ENCODE results near the gene CMTM8.

Gene CMTM8

DNA sequence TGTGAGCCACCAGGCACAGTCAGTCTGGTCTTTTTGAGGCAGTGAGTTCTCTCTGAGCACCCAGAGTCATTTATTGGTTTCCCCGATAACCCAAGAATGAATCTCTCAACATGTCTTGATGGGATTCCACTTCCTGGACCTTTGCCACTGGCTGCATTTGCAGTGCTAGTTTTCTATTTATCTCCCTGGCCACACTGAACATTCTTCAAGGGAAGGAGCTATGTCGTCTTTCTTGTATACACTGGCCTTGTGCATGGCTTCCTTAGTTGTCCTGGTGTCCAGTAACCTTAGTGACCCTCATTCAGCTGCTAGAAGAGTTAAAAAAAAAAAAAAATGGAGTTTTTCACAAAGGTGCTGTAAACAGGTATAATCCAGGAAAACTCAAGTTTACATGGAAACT, 88.3 kb downstream of the CMTM8 start:
- FAIRE-seq (no peak), DNase-seq (ENCODE audit: insufficient read length, low spot score) (no peak)

DNA sequence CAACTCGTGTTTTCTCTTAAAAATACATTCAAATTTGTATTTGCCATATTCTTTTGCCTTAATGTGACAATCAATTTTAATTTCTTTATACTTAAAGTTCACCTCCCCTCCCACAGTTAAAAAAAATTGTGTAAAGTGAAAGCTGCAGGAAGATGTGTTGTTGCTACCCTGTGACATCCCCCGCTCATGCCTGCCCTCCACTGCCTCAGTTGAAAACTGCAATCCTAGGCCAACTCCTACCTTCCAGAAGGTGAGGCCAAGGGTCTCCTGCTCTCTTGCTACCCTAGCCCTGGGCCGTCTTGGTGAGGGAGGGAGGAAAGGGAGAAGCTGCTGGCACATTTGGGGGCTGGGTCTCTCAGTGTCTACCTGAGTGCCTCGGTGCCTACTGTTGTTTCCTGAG, 96.2 kb downstream of the CMTM8 start:
- TF ChIP-seq POLR2A (IDR thresholded peaks at IDR 0.05; ENCODE audit: low read depth, low read length) = no peak
- TF ChIP-seq POLR2AphosphoS5 (IDR thresholded peaks at IDR 0.05; ENCODE audit: low read depth, low read length) = no peak
- TF ChIP-seq TAF1 (IDR thresholded peaks at IDR 0.05; ENCODE audit: low read depth, low read length) = no peak
- no peak for TF ChIP-seq PAX5 (IDR thresholded peaks at IDR 0.05; ENCODE audit: insufficient read depth, low read length, severe bottlenecking)
- TF ChIP-seq SPI1 (IDR thresholded peaks at IDR 0.05; ENCODE audit: low read depth, low read length) = no peak
- no peak for TF ChIP-seq POU2F2 (IDR thresholded peaks at IDR 0.05; ENCODE audit: low read depth, low read length)
- DNase-seq (ENCODE audit: insufficient read length, low spot score) = no peak

More for the DNA sequence above, 88.3 kb downstream of the CMTM8 start:
- TF ChIP-seq PAX5 (IDR thresholded peaks at IDR 0.05; ENCODE audit: insufficient read depth, low read length, severe bottlenecking) = no peak
- TF ChIP-seq POU2F2 (IDR thresholded peaks at IDR 0.05; ENCODE audit: low read depth, low read length) = no peak
- TF ChIP-seq SPI1 (IDR thresholded peaks at IDR 0.05; ENCODE audit: low read depth, low read length) = no peak
- TF ChIP-seq POLR2AphosphoS5 (IDR thresholded peaks at IDR 0.05; ENCODE audit: low read depth, low read length) = no peak
- TF ChIP-seq POLR2A (IDR thresholded peaks at IDR 0.05; ENCODE audit: low read depth, low read length) = no peak
- no peak for TF ChIP-seq TAF1 (IDR thresholded peaks at IDR 0.05; ENCODE audit: low read depth, low read length)

DNA sequence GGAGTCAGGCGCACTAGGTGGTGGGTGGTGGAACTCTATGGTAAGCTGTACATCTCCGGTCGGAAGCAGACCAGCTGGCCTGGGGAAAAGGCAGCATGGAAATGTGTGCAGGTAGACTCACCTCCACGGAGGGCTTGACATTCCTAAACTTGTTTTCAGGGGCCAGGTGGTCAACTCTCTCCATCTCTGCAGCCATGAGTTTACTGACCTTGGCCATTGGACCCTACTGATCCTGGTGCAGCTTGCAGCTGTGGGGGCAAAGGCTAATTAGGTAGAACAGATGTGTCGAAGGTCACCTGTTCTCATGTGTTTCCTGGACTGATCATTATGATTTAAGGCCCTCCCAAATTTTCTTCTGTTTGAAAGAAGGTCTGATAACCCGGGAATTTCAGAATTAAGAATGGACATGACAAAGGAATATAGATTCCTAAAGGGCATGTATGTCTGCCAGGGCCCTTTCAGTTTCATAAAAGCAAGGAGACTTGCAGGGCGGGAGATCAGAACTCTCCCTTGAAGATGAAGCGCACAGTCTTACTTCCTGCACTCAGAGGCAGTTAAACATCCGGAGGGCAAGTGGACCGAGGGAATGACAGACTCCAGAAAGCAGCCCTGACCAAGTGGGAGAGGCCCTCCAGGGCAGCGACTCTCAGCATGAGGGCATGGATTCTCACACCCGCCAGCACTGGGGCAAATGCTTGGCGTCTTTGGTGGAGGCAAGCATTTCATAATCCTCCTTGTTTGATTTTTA, 97.1 kb downstream of the CMTM8 start:
- DNase-seq (ENCODE audit: insufficient read length, low spot score) = no peak
- TF ChIP-seq POLR2A (IDR thresholded peaks at IDR 0.05; ENCODE audit: low read depth, low read length) = no peak
- no peak for FAIRE-seq

More for the DNA sequence above, 96.2 kb downstream of the CMTM8 start:
- FAIRE-seq = no peak

DNA sequence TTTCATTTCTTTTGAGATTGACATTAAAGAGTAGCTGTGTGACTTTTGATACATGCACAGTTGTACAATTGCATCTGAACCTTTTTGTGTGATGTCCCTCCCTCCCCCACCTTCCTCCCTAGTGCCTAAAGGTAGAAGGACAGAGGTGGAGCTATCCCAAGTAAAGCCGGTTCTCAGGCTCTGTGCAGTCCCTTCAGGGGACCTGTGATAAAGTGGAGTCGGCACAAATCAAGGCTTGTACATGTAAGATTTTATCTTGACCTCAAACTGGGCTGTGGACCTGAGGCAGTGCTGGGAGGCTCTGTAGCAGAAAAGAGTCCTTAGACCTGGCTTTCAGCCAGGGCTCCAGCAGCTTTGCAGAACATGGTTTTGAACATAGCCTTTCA, 97.6 kb downstream of the CMTM8 start:
- TF ChIP-seq PAX5 (IDR thresholded peaks at IDR 0.05; ENCODE audit: insufficient read depth, low read length, severe bottlenecking) (no peak), POU2F2 (IDR thresholded peaks at IDR 0.05; ENCODE audit: low read depth, low read length) (no peak), TAF1 (IDR thresholded peaks at IDR 0.05; ENCODE audit: low read depth, low read length) (no peak), SPI1 (IDR thresholded peaks at IDR 0.05; ENCODE audit: low read depth, low read length) (no peak), POLR2A (IDR thresholded peaks at IDR 0.05; ENCODE audit: low read depth, low read length) (no peak), POLR2AphosphoS5 (IDR thresholded peaks at IDR 0.05; ENCODE audit: low read depth, low read length) (no peak)
- no peak for DNase-seq (ENCODE audit: insufficient read length, low spot score)
- no peak for FAIRE-seq

DNA sequence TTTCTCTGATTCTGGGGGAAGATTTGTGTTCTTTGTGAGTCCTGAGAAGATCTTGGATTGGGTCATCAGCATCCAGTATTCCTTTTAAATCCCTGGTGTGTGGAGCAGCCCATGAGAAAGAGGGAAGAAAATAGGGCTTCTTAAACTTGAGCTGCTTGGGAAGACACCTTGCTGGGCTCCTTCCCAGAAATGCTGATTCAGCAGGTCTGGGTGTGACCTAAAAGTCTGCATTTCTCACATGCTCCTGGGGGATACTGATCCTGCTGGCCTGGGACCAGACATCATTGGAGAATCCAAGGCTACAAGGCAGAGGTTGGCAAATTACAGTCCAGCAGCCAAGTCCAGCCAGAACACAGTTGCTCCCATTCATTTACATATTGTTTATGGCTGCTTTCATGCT, 99.0 kb downstream of the CMTM8 start:
- no peak for FAIRE-seq
- no peak for TF ChIP-seq POLR2A (IDR thresholded peaks at IDR 0.05; ENCODE audit: low read depth, low read length)
- TF ChIP-seq PAX5 (IDR thresholded peaks at IDR 0.05; ENCODE audit: insufficient read depth, low read length, severe bottlenecking) = no peak
- TF ChIP-seq SPI1 (IDR thresholded peaks at IDR 0.05; ENCODE audit: low read depth, low read length) = no peak
- no peak for TF ChIP-seq TAF1 (IDR thresholded peaks at IDR 0.05; ENCODE audit: low read depth, low read length)
- no peak for TF ChIP-seq POU2F2 (IDR thresholded peaks at IDR 0.05; ENCODE audit: low read depth, low read length)
- TF ChIP-seq POLR2AphosphoS5 (IDR thresholded peaks at IDR 0.05; ENCODE audit: low read depth, low read length) = no peak
- no peak for DNase-seq (ENCODE audit: insufficient read length, low spot score)

DNA sequence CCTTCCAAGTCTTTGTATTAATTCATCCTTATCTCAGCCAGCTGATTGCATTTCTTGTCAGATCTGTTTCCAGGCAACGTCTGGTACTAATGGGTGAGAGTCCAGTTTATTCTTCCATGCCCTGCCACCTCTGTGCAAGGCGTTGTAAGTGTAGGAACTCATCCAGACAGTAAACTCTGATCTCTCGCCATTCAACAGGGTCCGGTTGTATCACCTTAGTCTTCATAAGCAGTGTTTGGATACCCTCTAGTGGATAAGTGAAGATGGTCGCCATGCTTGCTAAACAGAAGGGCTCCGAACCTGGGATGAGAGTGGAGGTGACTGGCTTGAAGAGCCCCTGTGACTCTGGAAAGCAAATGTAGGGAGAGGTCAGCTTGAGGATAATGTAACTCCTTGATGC, 101.6 kb downstream of the CMTM8 start:
- no peak for FAIRE-seq
- peak; percentile 32 for DNase-seq (ENCODE audit: insufficient read length, low spot score)
- TF ChIP-seq POLR2A (IDR thresholded peaks at IDR 0.05; ENCODE audit: low read depth, low read length) = no peak
- no peak for TF ChIP-seq PAX5 (IDR thresholded peaks at IDR 0.05; ENCODE audit: insufficient read depth, low read length, severe bottlenecking)
- TF ChIP-seq POU2F2 (IDR thresholded peaks at IDR 0.05; ENCODE audit: low read depth, low read length) = no peak
- TF ChIP-seq POLR2AphosphoS5 (IDR thresholded peaks at IDR 0.05; ENCODE audit: low read depth, low read length) = no peak
- TF ChIP-seq SPI1 (IDR thresholded peaks at IDR 0.05; ENCODE audit: low read depth, low read length) = no peak
- no peak for TF ChIP-seq TAF1 (IDR thresholded peaks at IDR 0.05; ENCODE audit: low read depth, low read length)

DNA sequence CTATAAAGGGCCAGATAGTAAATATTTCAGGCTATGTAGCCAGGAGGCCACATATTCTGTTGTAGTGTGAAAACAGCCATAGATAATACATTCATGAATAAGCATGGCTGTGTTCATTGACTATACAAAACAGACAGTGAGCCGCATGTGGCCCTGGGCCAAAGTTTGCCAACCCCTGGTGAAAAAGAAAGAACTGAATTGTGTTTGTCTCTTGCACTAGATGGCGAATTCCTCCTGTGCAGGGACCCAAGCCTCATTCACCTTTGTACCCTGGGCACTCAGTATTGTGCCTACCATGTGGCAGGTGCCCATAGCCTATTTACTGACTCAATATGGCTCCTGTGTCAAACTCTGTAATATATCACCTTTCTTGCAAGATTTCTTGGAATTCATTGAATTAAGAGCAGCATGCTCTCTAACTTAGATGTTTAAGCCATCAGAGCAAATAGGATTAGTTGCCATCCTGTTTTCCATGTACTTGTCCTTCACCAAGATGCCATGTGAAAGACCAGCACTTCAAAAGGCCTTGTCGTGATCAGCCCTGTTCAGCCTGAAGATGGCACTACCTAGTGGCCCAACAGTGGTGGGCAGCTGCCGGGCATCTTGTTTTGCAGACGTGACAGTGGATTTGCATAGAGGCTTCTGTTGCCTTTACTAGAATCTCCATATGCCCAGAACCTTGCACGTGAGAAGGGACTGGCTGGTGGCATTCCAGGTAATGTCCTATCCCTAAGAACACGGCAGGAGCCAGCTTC, 102.3 kb downstream of the CMTM8 start:
- DNase-seq (ENCODE audit: insufficient read length, low spot score) = no peak
- TF ChIP-seq PAX5 (IDR thresholded peaks at IDR 0.05; ENCODE audit: insufficient read depth, low read length, severe bottlenecking) (no peak), POLR2AphosphoS5 (IDR thresholded peaks at IDR 0.05; ENCODE audit: low read depth, low read length) (no peak), POLR2A (IDR thresholded peaks at IDR 0.05; ENCODE audit: low read depth, low read length) (no peak), TAF1 (IDR thresholded peaks at IDR 0.05; ENCODE audit: low read depth, low read length) (no peak), SPI1 (IDR thresholded peaks at IDR 0.05; ENCODE audit: low read depth, low read length) (no peak), POU2F2 (IDR thresholded peaks at IDR 0.05; ENCODE audit: low read depth, low read length) (no peak)
- FAIRE-seq = no peak

DNA sequence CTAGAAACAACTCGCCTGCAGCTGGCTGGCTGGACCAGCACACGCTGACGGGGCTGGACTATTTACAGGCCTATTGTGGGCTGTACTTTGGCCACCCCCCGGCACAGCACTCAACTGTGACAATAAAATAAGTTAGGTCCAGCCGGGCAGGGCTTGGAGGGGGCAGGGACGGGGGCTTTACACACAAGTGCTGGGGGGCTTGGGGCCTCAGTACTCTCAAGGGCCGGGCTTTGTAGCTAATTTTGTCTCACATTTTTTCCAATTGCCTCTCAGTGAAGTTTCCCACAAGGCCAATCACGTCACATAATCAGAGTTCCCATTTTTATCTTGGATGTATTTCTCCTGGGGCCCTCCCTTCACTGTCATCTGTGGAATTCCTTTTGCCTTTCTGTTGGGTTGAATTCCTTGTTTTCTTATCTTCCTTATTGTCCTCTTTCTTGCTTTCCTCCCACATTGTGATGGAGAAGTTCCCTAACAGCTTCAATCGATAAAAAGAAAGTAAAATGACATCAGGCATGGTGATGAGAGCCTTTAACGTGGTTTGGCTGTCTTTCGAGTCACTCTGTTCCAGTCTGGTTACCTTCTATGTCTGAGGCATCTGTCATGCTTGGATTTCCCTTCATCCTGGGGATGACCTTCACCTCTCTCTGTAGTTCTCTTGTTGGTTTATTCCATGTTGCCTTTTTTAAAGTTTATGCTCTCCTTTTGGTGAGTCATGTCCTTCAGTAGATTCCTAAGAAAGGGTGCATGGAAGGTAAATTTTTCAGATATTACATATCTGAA, 109.1 kb downstream of the CMTM8 start:
- FAIRE-seq (no peak), DNase-seq (ENCODE audit: insufficient read length, low spot score) (no peak)
- no peak for TF ChIP-seq POLR2AphosphoS5 (IDR thresholded peaks at IDR 0.05; ENCODE audit: low read depth, low read length)
- TF ChIP-seq TAF1 (IDR thresholded peaks at IDR 0.05; ENCODE audit: low read depth, low read length) = no peak
- no peak for TF ChIP-seq POLR2A (IDR thresholded peaks at IDR 0.05; ENCODE audit: low read depth, low read length)
- no peak for TF ChIP-seq SPI1 (IDR thresholded peaks at IDR 0.05; ENCODE audit: low read depth, low read length)
- no peak for TF ChIP-seq POU2F2 (IDR thresholded peaks at IDR 0.05; ENCODE audit: low read depth, low read length)

DNA sequence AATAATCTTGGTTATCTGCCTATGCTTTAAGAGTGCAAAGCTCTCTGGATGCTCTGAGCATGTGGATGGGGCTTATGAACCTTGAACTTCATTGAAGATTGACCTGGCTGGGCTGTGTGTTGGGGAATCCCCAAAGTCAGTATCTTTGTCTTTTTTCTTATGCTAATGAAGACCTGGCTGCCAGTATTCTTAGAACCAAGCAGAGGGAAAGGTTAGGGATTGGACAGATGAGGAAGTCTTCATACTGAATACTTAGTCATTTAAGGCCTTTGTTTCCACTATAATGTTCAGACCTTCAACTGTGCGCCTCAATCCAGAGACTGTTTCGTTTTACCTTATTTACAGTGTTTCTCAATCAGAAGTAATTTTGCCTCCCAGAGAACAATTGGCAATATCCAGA, 110.7 kb downstream of the CMTM8 start:
- FAIRE-seq (no peak), DNase-seq (ENCODE audit: insufficient read length, low spot score) (no peak)
- TF ChIP-seq TAF1 (IDR thresholded peaks at IDR 0.05; ENCODE audit: low read depth, low read length) (no peak), POLR2AphosphoS5 (IDR thresholded peaks at IDR 0.05; ENCODE audit: low read depth, low read length) (no peak), POU2F2 (IDR thresholded peaks at IDR 0.05; ENCODE audit: low read depth, low read length) (no peak), PAX5 (IDR thresholded peaks at IDR 0.05; ENCODE audit: insufficient read depth, low read length, severe bottlenecking) (no peak), POLR2A (IDR thresholded peaks at IDR 0.05; ENCODE audit: low read depth, low read length) (no peak), SPI1 (IDR thresholded peaks at IDR 0.05; ENCODE audit: low read depth, low read length) (no peak)

Data from GM12891 (cell line).